Measurements from ENCODE around the gene SMCO4.

DNA sequence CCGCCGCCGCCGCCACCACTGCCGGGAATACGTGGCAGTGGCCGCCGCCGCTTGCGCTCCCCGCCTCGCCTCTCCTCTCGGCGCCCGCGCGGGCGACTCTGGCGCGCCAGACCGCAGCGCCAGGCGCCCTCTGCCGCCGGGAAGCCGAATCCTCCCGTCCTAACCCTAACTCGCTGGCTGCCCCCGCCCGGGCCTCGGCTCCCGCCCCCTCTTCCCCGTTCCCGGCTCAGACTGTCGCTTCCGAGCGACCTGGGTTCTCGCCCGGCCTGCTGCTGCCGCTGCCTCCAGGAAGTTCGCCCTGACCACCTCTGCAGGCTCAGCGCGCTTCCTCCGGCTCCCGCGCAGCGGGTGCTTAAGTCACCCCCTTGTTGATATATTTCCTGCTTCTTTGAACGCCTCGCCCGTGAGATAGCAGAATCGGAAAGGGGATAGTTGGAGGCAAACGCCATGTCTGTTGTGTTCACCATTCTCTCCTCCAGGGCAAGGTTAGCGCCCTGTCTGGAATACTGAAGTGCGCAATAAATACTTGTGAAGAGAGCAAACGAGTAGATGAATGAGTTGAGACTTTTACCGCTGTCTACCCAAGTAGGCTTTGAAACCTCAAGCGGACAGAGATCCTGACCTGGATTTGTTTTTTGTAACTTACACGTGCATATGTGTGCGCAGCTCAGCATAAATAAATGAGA lies at the start of gene SMCO4:
- TF ChIP-seq CTCF (IDR thresholded peaks at IDR 0.05; ENCODE audit: insufficient read depth, low read depth, low read length), result no peak
- no peak for TF ChIP-seq EZH2 (IDR thresholded peaks at IDR 0.05; ENCODE audit: insufficient read depth, low read length)
